ENCODE results near the gene ARFRP1. TPM values are rescaled to one million over a fixed set of nuclear protein-coding genes. Genes with fewer than 3 reads are reported as not detected.
"Not testable (repeated sequence)": the region's sequence is repeated elsewhere in the genome, so short reads cannot be mapped to it uniquely, and the experiment has no call there.

ARFRP1 gene
- total RNA-seq, 1 donor from 2014 or later, result 66.0 TPM

DNA sequence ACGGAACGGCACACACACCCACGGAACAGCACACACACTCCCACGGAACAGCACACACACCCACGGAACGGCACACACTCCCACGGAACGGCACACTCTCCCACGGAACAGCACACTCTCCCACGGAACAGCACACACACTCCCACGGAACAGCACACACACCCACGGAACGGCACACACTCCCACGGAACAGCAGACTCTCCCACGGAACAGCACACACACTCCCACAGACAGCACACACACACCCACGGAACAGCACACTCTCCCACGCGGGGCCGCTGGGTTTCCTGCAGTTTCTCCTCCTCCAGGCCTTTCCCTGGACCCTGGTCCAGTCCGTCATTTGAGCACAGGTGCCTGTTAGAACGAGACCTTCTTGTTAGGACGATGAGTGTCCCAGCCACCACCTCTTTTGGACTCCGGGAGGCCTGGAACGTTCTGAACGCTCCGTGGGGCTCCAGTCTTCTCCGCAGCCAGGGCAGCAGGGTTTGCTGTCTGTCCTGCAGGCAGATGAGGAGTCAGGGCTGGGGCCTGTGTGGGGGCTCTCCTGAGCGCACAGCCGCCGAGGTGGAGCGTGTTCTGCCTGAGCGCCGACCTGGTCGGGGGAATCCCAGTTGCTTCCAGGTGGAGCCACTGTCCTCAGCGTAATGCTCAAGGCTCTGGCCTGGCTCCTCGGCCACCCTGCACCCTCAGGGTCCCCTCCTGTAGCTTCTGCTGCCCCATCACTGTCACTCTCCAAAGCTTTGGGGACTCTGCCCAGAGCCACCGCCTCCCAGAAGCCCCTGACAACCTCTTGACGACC is 28.9 kb downstream of the ARFRP1 start:
- no peaks in the 10 kb centered on the region for H3K4me1 Mint-ChIP-seq
- ChIA-PET CTCF (no interaction called here), POLR2A (no interaction called here)
- intact Hi-C loops (cut with micrococcal nuclease), result no loop called here
- ATAC-seq (ENCODE audit: low read depth) (no peak), DNase-seq (no peak)
- no peak overlapping the region for H3K4me3 Mint-ChIP-seq
- H3K9me3 Mint-ChIP-seq, result no peaks in the 10 kb centered on the region
- H3K27me3 Mint-ChIP-seq, result no peaks in the 10 kb centered on the region
- no peak overlapping the region for H3K27ac Mint-ChIP-seq
- TF ChIP-seq, protein P1, sequence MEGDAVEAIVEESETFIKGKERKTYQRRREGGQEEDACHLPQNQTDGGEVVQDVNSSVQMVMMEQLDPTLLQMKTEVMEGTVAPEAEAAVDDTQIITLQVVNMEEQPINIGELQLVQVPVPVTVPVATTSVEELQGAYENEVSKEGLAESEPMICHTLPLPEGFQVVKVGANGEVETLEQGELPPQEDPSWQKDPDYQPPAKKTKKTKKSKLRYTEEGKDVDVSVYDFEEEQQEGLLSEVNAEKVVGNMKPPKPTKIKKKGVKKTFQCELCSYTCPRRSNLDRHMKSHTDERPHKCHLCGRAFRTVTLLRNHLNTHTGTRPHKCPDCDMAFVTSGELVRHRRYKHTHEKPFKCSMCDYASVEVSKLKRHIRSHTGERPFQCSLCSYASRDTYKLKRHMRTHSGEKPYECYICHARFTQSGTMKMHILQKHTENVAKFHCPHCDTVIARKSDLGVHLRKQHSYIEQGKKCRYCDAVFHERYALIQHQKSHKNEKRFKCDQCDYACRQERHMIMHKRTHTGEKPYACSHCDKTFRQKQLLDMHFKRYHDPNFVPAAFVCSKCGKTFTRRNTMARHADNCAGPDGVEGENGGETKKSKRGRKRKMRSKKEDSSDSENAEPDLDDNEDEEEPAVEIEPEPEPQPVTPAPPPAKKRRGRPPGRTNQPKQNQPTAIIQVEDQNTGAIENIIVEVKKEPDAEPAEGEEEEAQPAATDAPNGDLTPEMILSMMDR (IDR thresholded peaks at IDR 0.05), result no peak
- H3K36me3 Mint-ChIP-seq (ENCODE audit: low read depth), result peaks cover 16% of the 10 kb centered on the region

DNA sequence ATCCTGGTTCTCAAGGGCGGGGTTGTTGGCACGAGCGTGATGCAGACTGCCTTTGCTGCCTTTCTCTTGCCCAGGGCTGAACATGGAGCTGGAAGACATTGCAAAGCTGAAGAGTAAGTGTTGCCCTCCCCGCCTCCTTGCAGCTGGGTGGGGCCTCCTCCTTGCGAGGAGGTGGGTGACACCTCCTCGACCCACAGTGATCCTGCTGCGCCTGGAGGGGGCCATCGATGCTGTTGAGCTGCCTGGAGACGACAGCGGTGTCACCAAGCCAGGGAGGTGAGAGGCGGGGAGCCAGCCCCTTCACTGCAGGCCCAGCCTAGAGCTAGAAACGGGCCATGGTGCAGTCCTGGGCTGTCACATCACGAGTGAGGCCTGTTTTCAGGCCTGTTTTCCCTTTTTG is 29.7 kb downstream of the ARFRP1 start:
- TF ChIP-seq, protein P1 (IDR thresholded peaks at IDR 0.05), result no peak

DNA sequence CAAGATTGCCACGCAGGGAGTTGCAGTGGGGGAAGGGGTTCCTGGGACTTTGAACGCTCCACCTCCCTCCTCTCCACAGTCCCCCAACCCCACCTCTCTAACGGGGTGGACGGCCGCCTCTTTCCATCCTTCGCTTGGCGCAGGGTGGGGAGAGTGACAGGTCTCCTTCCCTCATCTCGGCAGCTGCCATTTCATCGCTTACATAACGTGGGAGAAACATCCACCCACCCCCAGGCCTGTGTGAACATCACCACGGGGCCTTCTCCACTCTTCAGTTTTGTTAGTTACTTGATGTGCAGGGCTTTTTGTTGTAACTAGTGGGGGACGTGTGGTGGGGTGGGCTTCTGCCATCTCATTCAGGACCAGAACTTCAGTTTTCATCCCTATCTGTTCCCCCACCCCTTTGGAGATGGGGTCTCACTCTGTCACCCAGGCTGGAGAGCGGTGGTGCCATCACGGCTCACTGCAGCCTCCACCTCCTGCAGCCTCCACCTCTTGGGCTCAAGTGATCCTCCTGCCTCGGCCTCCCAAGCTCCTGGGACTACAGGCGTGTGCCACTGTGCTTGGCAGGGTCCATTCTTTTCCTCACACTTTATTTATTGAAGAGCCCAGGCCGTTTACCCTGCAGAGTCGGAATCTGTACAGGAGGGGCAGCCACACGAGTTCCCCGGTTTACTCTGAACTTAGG is 32.0 kb downstream of the ARFRP1 start:
- POLR2A ChIA-PET, result no interaction called here
- H3K9me3 Mint-ChIP-seq, result no peaks in the 10 kb centered on the region
- ATAC-seq (ENCODE audit: low read depth) (no peak), DNase-seq (no peak)
- no peaks in the 10 kb centered on the region for H3K4me1 Mint-ChIP-seq
- intact Hi-C loops (cut with micrococcal nuclease), result no loop called here
- no peaks in the 10 kb centered on the region for H3K27me3 Mint-ChIP-seq
- CTCF ChIA-PET, result no interaction called here
- H3K4me3 Mint-ChIP-seq, result no peak overlapping the region
- H3K36me3 Mint-ChIP-seq (ENCODE audit: low read depth), result peaks cover 16% of the 10 kb centered on the region
- no peak overlapping the region for H3K27ac Mint-ChIP-seq
- TF ChIP-seq, protein P1 (IDR thresholded peaks at IDR 0.05), result no peak

More for the DNA sequence above, 29.7 kb downstream of the ARFRP1 start:
- ATAC-seq (ENCODE audit: low read depth) (no peak), DNase-seq (no peak)
- no peak overlapping the region for H3K27ac Mint-ChIP-seq
- no peaks in the 10 kb centered on the region for H3K9me3 Mint-ChIP-seq
- ChIA-PET POLR2A (no interaction called here), CTCF (no interaction called here)
- intact Hi-C loops (cut with micrococcal nuclease), result no loop called here
- H3K36me3 Mint-ChIP-seq (ENCODE audit: low read depth), result peaks cover 16% of the 10 kb centered on the region
- no peaks in the 10 kb centered on the region for H3K4me1 Mint-ChIP-seq
- no peaks in the 10 kb centered on the region for H3K27me3 Mint-ChIP-seq
- no peak overlapping the region for H3K4me3 Mint-ChIP-seq

GRCh38 chr20:63673951-63674350 is 33.8 kb downstream of the ARFRP1 start:
- ATAC-seq (ENCODE audit: low read depth) (no peak), DNase-seq (no peak)
- TF ChIP-seq, protein P1 (IDR thresholded peaks at IDR 0.05), result no peak
- Mint-ChIP-seq H3K4me3 (no peak overlapping the region), H3K4me1 (no peaks in the 10 kb centered on the region), H3K9me3 (no peaks in the 10 kb centered on the region), H3K36me3 (ENCODE audit: low read depth) (peaks cover 19% of the 10 kb centered on the region), H3K27ac (no peak overlapping the region), H3K27me3 (no peaks in the 10 kb centered on the region)
- ChIA-PET POLR2A (no interaction called here), CTCF (no interaction called here)
- intact Hi-C loops (cut with micrococcal nuclease), result no loop called here

GRCh38 chr20:63672666-63673065 is 35.1 kb downstream of the ARFRP1 start:
- TF ChIP-seq, protein P1 (IDR thresholded peaks at IDR 0.05), result no peak
- H3K27ac Mint-ChIP-seq, result no peak overlapping the region
- no peak overlapping the region for H3K4me3 Mint-ChIP-seq
- POLR2A ChIA-PET, result no interaction called here
- ATAC-seq (ENCODE audit: low read depth), result no peak
- H3K9me3 Mint-ChIP-seq, result no peaks in the 10 kb centered on the region
- CTCF ChIA-PET, result no interaction called here
- DNase-seq, result no peak
- H3K36me3 Mint-ChIP-seq (ENCODE audit: low read depth), result peaks cover 28% of the 10 kb centered on the region
- H3K27me3 Mint-ChIP-seq, result no peaks in the 10 kb centered on the region
- H3K4me1 Mint-ChIP-seq, result no peaks in the 10 kb centered on the region
- intact Hi-C loops (cut with micrococcal nuclease), result no loop called here

- H3K27ac Mint-ChIP-seq, POLR2A ChIA-PET: not testable (repeated sequence)
These were observed 36.1 kb downstream of the ARFRP1 start for GRCh38 chr20:63671695-63672094.

More at GRCh38 chr20:63671695-63672094, 36.1 kb downstream of the ARFRP1 start:
- ATAC-seq (ENCODE audit: low read depth); H3K4me3 Mint-ChIP-seq; H3K4me1 Mint-ChIP-seq; intact Hi-C loops (cut with micrococcal nuclease); H3K9me3 Mint-ChIP-seq; DNase-seq; CTCF ChIA-PET; H3K27me3 Mint-ChIP-seq: not testable (repeated sequence)
- H3K36me3 Mint-ChIP-seq (ENCODE audit: low read depth), result peaks cover 34% of the 10 kb centered on the region
